Pancreas (tissue), 10 donors: ENCODE results near the gene EPN2. TPM values are rescaled to one million over a fixed set of nuclear protein-coding genes. Genes with fewer than 3 reads are reported as not detected.
A peak's percentile ranks its signal among the peaks of the same experiment; 100 is the strongest.

Source experiments
- ATAC-seq, 4 donors: fragments of 200-7000 bp; cut with Tn5 transposase; one replicate each; pipeline versions ENCODE4 v1.8.0 to v1.9.1; 2020; ENCODE audit warnings: mild to moderate bottlenecking in 4 of 4, moderate library complexity in 4 of 4
- DNase-seq, 6 donors: peaks; one replicate each; pipeline ENCODE4 v3.0.0-alpha.2; 2020
- FAIRE-seq: peaks from 2 replicates; lab custom pipeline; 2012; peaks lifted over from hg19 to GRCh38; lab: Jason Lieb, UNC
- H3K27ac ChIP-seq, 4 donors: fragments of 200-600 bp; sonication (generic); 1 replicate in 3 of 4; 2 replicates in 1 of 4; pipeline versions ENCODE4 v1.5.0 to v1.8.0; 2020
- H3K27me3 ChIP-seq, 4 donors: fragments of 200-600 bp; one replicate each; pipeline ENCODE4 v1.8.0; 2021
- H3K36me3 ChIP-seq, 3 donors: fragments of 200-600 bp; sonication (generic) in 1 of 3; one replicate each; pipeline versions ENCODE4 v1.5.0 to v1.8.0; 2020 to 2021
- H3K4me1 ChIP-seq, 3 donors: fragments of 200-600 bp; one replicate each; pipeline ENCODE4 v1.8.0; 2021
- H3K4me3 ChIP-seq, 4 donors: fragments of 200-600 bp; sonication (generic) in 2 of 4; one replicate each; pipeline versions ENCODE4 v1.5.0 to v1.8.0; 2020 to 2021
- H3K9me3 ChIP-seq, 4 donors: fragments of 200-600 bp; one replicate each; pipeline ENCODE4 v1.8.0; 2021
- WGBS, 2 donors: extraction: QIAGEN DNeasy Blood & Tissue Kit; methylation state at CpG; one replicate each; pipeline ENCODE4 v1.1.7; 2013; 5-methylcytosine and 5-hydroxymethylcytosine counted together
- intact Hi-C, 3 donors: fragments of 100-400 bp; cut with DNase I; formaldehyde crosslinking; loops; one replicate each; pipeline versions ENCODE4 v1.11.1 to v1.14.2; 2022
- polyA plus RNA-seq, 2 donors: library from polyadenylated mRNA; stranded (reverse); fragments of 200-250 nt; gene quantifications; one replicate each; pipeline ENCODE4 v1.2.3, GENCODE V29; 2013
- total RNA-seq, 6 donors: library from RNA; stranded (reverse); fragmentation: NEBNext Ultra II Directional in 4 of 6; extraction: Animal tissue kit (Norgen Biotek cat#: 25700) in 4 of 6; gene quantifications; one replicate each; pipeline versions ENCODE4 v1.2.1 to v1.2.4, GENCODE V29; 2021 to 2023
- TF ChIP-seq, protein P1 (sequence below), 4 donors: fragments of 200-600 bp; sonication (generic) in 3 of 4; IDR thresholded peaks; one replicate each; pipeline versions ENCODE4 v1.5.0 to v1.8.0; 2021; ENCODE audit warnings: antibody characterized with exemption in 4 of 4
- donor health status: healthy with polysubstance abuse.
- donor health status: DM: no; HTN: no; CAD: no; lungs with moderate emphysema.
- donor health status: DM: no; HTN: no; CAD: no.
- donor health status: control.
- donor health status: control.
- donor health status: Bipolar disorder and iron deficiency.
- donor health status: DM: yes; HTN: yes; CAD: no.
- donor health status: DM: no; HTN: no; CAD: no.
- donor health status: DM: no; HTN: no; CAD: no.
- donor health status: DM: yes; HTN: yes; CAD: no.

EPN2 gene
- total and polyA plus RNA-seq, 8 donors: 13.4 to 29.4 (median 15.7) TPM

GRCh38 chr17:19359151-19359550 is 122.0 kb downstream of the EPN2 start:
- Histone ChIP-seq H3K36me3 (no peaks in the 10 kb centered on the region), H3K4me1 (peaks cover 0 to 5% (median 0%) of the 10 kb centered on the region in 3 donors), H3K27me3 (no peaks in the 10 kb centered on the region), H3K9me3 (no peaks in the 10 kb centered on the region), H3K27ac (no peak overlapping the region), H3K4me3 (no peak overlapping the region)
- WGBS, 2 donors: 87 to 93% methylated on average over 7 of the region's 7 CpGs
- FAIRE-seq (no peak), DNase-seq (peak in 2 of 6 donors; percentile 24 to 28), ATAC-seq (no peak)
- TF ChIP-seq, protein P1, sequence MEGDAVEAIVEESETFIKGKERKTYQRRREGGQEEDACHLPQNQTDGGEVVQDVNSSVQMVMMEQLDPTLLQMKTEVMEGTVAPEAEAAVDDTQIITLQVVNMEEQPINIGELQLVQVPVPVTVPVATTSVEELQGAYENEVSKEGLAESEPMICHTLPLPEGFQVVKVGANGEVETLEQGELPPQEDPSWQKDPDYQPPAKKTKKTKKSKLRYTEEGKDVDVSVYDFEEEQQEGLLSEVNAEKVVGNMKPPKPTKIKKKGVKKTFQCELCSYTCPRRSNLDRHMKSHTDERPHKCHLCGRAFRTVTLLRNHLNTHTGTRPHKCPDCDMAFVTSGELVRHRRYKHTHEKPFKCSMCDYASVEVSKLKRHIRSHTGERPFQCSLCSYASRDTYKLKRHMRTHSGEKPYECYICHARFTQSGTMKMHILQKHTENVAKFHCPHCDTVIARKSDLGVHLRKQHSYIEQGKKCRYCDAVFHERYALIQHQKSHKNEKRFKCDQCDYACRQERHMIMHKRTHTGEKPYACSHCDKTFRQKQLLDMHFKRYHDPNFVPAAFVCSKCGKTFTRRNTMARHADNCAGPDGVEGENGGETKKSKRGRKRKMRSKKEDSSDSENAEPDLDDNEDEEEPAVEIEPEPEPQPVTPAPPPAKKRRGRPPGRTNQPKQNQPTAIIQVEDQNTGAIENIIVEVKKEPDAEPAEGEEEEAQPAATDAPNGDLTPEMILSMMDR (IDR thresholded peaks at IDR 0.05): no peak
- intact Hi-C loops: loop anchor here in 1 of 3 donors (5.0 kb wide), 1 partner anchor 88 kb away; no protein-coding TSS in a partner anchor

GRCh38 chr17:19359856-19360255 is 122.7 kb downstream of the EPN2 start:
- intact Hi-C loops: loop anchor here (5.0 to 10.0 kb wide), 4 partner anchors 55 to 405 kb away; partner anchors contain the start of gene RNF112 (in 1 of the 3)
- 95% methylated on average over 5 of the region's 5 CpGs for WGBS, 2 donors
- DNase-seq (peak in 1 of 6 donors; percentile 45), ATAC-seq (no peak), FAIRE-seq (no peak)
- Histone ChIP-seq H3K27ac (no peak overlapping the region), H3K4me3 (no peak overlapping the region), H3K36me3 (no peaks in the 10 kb centered on the region), H3K27me3 (no peaks in the 10 kb centered on the region), H3K4me1 (peaks cover 0 to 5% (median 0%) of the 10 kb centered on the region in 3 donors), H3K9me3 (no peaks in the 10 kb centered on the region)
- TF ChIP-seq, protein P1 (IDR thresholded peaks at IDR 0.05): no peak

DNA sequence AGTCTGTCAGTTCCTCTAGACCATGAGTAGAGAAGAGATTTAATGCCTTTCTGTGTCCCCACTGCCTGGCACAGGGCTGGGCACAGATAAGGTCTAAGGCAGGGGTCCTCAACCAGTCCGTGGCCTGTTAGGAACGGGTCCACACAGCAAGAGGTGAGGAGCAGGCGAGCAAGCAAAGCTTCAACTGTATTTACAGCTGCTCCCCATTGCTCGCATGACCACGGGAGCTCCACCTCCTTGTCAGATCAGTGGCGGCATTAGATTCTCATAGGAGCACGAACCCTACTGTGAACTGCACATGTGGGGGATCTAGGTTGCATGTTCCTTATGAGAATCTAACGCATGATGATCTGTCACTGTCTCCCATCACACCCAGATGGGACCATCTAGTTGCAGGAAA is 123.6 kb downstream of the EPN2 start:
- no peak overlapping the region for H3K4me3 ChIP-seq
- no peak for FAIRE-seq
- H3K27me3 ChIP-seq: no peaks in the 10 kb centered on the region
- peak in 1 of 6 donors; percentile 17 for DNase-seq
- ATAC-seq: no peak
- H3K4me1 ChIP-seq: peaks cover 0 to 5% (median 0%) of the 10 kb centered on the region in 3 donors
- intact Hi-C loops: loop anchor here in 2 of 3 donors (10.0 kb wide), 3 partner anchors 54 to 404 kb away; partner anchors contain the start of gene RNF112 (in 1 of the 2)
- WGBS, 2 donors: 81 to 93% methylated on average over 8 of the region's 8 CpGs
- H3K27ac ChIP-seq: no peak overlapping the region
- no peaks in the 10 kb centered on the region for H3K9me3 ChIP-seq
- TF ChIP-seq, protein P1 (IDR thresholded peaks at IDR 0.05): no peak
- no peaks in the 10 kb centered on the region for H3K36me3 ChIP-seq

- peak in 1 of 6 donors; percentile 32 for DNase-seq
- peak overlapping the region in 2 of 4 donors; percentile 76 to 85 for H3K4me3 ChIP-seq
- 66 to 72% methylated on average over 6 of the region's 6 CpGs for WGBS, 2 donors
- intact Hi-C loops: loop anchor here in 2 of 3 donors (10.0 kb wide), 3 partner anchors 53 to 403 kb away; partner anchors contain the start of gene RNF112 (in 1 of the 2)
- TF ChIP-seq, protein P1 (IDR thresholded peaks at IDR 0.05): no peak
- FAIRE-seq: no peak
- ATAC-seq: no peak
- H3K4me1 ChIP-seq: peaks cover 0 to 5% (median 0%) of the 10 kb centered on the region in 3 donors
- no peak overlapping the region for H3K27ac ChIP-seq
- H3K36me3 ChIP-seq: no peaks in the 10 kb centered on the region
- no peaks in the 10 kb centered on the region for H3K9me3 ChIP-seq
- H3K27me3 ChIP-seq: no peaks in the 10 kb centered on the region
These were observed 124.2 kb downstream of the EPN2 start for GRCh38 chr17:19361326-19361725.

- FAIRE-seq (no peak), DNase-seq (no peak), ATAC-seq (no peak)
- intact Hi-C loops: loop anchor here in 2 of 3 donors (10.0 kb wide), 3 partner anchors 53 to 403 kb away; partner anchors contain the start of gene RNF112 (in 1 of the 2)
- Histone ChIP-seq H3K27ac (peak overlapping the region; percentile 81 to 88 (median 86)), H3K4me3 (peak overlapping the region; percentile 51 to 93 (median 80)), H3K36me3 (no peaks in the 10 kb centered on the region), H3K27me3 (no peaks in the 10 kb centered on the region), H3K9me3 (no peaks in the 10 kb centered on the region), H3K4me1 (peaks cover 0 to 5% (median 0%) of the 10 kb centered on the region in 3 donors)
- TF ChIP-seq, protein P1 (IDR thresholded peaks at IDR 0.05): no peak
- 5 to 8% methylated on average over 16 of the region's 16 CpGs for WGBS, 2 donors
These were observed 124.7 kb downstream of the EPN2 start for GRCh38 chr17:19361944-19362276.
